Stimulated activated CD8-positive, alpha-beta memory T cell treated with anti-CD3 and anti-CD28 coated beads, Interleukin-7, amount 100 ng/mL, for 48 hours (primary cell): Measurements from ENCODE around the gene B3GALNT2.

Experiments
- DNase-seq, 2 donors: peaks; one replicate each; pipeline ENCODE4 v3.0.0-alpha.2; 2020; ENCODE audit warnings: low read depth in 1 of 2; ENCODE audit errors: extremely low read depth in 1 of 2

B3GALNT2 gene

GRCh38 chr1:235411489-235412486, 92.5 kb downstream of the B3GALNT2 start:
- DNase-seq = no peak

- no peak for DNase-seq
Measured at GRCh38 chr1:235410467-235410866, 93.8 kb downstream of the B3GALNT2 start.

- no peak for DNase-seq
Measured at GRCh38 chr1:235409042-235409820, 95.0 kb downstream of the B3GALNT2 start.

GRCh38 chr1:235408503-235408960, 95.7 kb downstream of the B3GALNT2 start:
- DNase-seq = no peak

GRCh38 chr1:235407419-235407818, 96.8 kb downstream of the B3GALNT2 start:
- no peak for DNase-seq

GRCh38 chr1:235404190-235404589, 100.1 kb downstream of the B3GALNT2 start:
- DNase-seq = no peak

GRCh38 chr1:235403593-235403992, 100.7 kb downstream of the B3GALNT2 start:
- no peak for DNase-seq

GRCh38 chr1:235402457-235403200, 101.6 kb downstream of the B3GALNT2 start:
- DNase-seq = no peak

- no peak for DNase-seq
Measured at GRCh38 chr1:235401251-235401650, 103.0 kb downstream of the B3GALNT2 start.
